GM12892 (cell line): ENCODE data around the gene RSPRY1.

ENCODE experiments used
- POLR2A ChIP-seq: IDR thresholded peaks from 2 replicates; pipeline ENCODE4 v1.6.1; 2011; ENCODE audit warnings: low read depth, low read length, control low read depth
- POLR2AphosphoS5 ChIP-seq: IDR thresholded peaks from 2 replicates; pipeline ENCODE4 v1.6.1; 2011; ENCODE audit warnings: low read depth, low read length, control low read depth
- TAF1 ChIP-seq: IDR thresholded peaks from 2 replicates; pipeline ENCODE4 v1.6.1; 2011; ENCODE audit warnings: low read depth, mild to moderate bottlenecking, control low read depth, low read length, borderline replicate concordance

- TF ChIP-seq POLR2A, result no peak
- TF ChIP-seq POLR2AphosphoS5, result no peak
- no peak for TF ChIP-seq TAF1
Measured at GRCh38 chr16:57256601-57257395, 70.7 kb downstream of the RSPRY1 start.
